NCI-H1092 treated with DMSO at 0.1 percent for 48 hours (cell line): ENCODE data around the gene OR51B2.
"Not testable (repeated sequence)": the region's sequence is repeated elsewhere in the genome, so short reads cannot be mapped to it uniquely, and the experiment has no call there.

Experiments used
- DNase-seq: peaks from one replicate; lab custom pipeline; 2025; lab: John Stamatoyannopoulos, UW

Gene OR51B2

GRCh38 chr11:5313326-5314023 lies 10.6 kb downstream of the OR51B2 start:
- DNase-seq: not testable (repeated sequence)

DNA sequence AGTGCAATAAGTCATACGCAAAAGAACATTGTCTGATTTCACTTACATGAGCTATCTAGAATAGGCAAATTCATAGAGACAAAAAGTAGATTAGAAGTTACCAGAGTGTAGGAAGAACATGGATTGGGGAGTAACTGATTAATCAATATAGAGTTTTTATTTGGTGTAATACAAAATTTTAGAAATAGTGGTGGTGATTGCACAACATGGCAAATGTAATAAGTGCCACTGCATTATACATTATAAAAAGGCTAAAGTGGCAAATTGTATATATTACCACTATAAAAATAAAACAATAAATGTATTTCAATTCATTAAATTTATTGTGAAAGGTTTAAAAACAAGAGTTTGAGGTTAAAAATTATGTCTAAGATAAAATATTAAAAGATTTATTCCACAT lies 13.7 kb downstream of the OR51B2 start:
- no peak for DNase-seq

DNA sequence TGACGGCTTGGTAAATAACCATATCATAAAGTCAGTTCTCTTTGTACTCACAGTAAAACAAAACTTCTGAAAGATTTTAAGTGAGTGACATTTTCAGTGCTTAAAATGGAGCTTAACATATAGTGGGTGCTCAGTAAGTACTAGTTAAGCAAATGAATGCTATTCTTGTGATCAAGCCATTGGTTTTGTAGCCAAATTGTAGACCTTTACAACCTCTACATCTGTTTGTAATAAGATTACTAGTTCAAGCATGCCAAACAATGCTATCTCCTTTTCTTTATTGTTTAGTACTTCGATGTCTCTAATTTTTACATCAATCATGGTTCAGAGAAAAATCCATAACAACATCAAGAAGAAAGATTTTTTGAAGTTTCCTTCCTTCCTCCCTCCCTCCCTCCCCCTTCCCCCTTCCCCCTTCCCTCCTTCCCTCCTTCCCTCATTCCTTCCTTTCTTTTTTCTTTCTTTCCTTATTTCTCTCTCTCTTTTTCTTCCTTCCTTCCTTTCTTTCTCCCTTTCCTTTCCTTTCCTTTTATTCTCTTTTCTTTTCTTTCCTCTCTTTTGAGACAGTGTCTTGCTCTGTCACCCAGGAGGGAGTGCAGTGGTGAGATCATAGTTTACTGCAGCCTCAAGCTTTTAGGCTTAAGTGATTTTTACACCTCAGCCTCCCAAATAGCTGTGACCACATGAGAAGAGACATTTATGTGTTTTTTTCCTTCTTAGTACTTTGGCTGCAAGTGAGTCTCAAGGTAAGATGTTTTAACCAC lies 16.7 kb downstream of the OR51B2 start:
- no peak for DNase-seq

DNA sequence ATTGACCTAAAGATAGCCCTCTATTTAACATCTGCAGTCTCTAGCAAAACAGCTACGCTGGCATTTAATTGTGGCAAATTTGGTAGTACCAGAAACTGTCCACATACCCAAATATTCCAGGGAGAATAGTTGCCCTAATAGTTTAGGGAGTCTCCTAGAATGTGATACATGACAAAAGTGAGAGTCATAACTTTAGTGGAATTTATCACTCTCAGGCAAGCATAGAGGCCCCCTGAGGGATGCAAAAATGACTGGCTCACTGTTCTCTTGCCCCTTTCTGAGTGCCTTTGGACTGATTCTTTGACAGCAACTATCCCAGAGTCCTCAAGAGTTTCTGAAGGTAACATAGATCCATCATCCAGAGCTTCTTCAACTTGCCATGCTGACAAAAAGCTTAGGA lies 20.1 kb downstream of the OR51B2 start:
- no peak for DNase-seq

DNA sequence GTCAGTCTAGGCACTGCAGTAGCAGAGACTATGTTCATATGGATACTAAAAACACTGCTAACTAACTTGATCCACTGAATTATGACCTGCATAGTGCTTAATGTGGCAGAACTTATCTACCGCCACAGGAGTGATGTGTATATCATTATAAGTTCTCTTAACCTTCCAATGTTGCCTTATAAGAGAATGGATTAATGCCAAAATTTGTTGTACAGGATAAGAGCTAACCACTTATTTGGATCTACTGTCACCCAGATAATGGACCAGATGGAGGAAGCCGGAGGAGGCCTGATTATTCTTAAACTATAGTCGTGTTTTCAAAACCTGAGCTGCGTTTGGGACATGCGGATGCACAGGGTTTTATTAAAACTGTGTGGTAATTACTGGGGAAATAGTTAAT lies 20.5 kb downstream of the OR51B2 start:
- no peak for DNase-seq

DNA sequence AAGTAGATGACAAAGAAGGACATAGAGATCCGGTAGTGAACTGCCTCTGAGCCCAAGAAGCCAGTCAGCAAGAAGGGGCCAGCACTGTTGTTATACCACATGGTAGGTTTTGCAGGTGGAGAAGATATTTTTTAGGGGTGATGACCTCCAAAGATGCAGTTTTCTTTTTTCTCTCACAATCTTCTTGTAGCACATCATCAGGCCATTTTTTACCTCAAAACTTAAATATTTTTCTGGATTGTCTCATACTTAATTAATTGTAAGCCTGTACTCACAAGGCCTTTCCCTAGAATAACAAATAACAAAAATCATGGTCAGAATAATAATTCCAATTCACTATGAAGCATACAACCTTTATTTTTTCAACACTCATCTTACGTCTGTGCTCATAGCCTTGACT lies 22.3 kb downstream of the OR51B2 start, which contains the start of gene OR51B4:
Gene OR51B4, minus strand, starts transcription at position 101 of the 400 bp plus-strand sequence. Its CDS starts 0 bp downstream, at position 101.
- no peak for DNase-seq

DNA sequence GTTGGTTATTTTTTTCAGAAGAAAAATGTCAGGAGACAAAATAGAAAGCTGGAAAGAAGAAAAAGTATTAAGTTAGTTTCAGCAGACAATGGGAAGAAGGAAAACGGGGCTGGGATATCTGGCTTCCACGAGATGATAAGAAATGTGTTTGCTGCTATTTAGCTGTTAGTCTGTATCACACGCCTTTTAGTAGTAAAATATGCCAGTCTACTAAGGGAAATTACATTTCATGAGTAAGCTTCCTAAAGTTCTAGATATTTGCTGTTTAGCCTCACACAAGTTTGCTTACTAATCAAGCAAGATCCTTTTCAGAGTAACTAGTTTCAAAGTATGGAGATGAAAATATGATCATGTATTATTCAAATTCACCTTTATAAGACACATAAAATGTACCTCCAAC lies 23.8 kb downstream of the OR51B2 start:
- DNase-seq: no peak

GRCh38 chr11:5298451-5298850 lies 25.6 kb downstream of the OR51B2 start:
- no peak for DNase-seq

- DNase-seq: no peak
Measured at GRCh38 chr11:5297721-5298323, 26.3 kb downstream of the OR51B2 start.

DNA sequence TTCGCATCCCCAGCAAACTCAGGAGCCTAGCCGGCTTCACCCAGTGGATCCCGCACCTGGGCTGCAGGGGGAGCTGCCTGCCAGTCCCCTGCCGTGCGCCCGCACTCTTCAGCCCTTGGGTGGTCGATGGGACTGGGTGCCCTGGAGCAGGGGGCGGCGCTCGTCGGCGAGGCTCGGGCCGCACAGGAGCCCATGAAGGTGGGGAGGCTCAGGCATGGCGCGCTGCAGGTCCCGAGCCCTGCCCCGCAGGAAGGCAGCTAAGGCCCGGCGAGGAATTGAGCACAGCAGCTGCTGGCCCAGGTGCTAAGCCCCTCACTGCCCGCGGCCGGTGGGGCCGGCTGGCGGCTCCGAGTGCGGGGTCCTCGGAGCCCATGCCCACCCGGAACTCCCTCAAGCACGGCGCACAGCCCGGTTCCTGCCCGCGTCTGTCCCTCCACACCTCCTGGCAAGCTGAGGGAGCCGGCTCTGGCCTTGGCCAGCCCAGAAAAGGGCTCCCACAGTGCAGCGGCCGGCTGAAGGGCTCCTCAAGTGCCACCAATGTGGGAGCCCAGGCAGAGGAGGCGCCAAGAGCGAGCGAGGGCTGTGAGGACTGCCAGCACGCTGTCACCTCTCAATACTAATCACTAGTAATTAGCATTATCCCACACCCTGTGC lies 29.6 kb downstream of the OR51B2 start:
- not testable (repeated sequence) for DNase-seq

DNA sequence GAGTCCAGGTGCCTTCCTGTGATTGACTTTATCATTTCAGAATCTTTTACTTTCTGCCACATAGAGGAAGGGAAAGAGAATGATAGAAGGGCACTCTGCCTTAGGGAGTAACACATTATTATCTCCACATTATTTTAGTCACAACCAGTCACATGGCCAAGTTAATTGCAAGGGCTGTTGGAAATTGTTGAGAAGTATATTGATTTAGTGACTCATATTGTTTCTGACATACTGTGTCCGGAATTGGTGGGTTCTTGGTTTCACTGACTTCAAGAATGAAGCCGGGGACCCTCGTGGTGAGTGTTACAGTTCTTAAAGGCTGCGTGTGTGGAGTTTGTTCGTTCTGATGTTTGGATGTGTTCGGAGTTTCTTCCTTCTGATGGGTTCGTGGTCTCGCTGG lies 31.1 kb downstream of the OR51B2 start:
- no peak for DNase-seq

DNA sequence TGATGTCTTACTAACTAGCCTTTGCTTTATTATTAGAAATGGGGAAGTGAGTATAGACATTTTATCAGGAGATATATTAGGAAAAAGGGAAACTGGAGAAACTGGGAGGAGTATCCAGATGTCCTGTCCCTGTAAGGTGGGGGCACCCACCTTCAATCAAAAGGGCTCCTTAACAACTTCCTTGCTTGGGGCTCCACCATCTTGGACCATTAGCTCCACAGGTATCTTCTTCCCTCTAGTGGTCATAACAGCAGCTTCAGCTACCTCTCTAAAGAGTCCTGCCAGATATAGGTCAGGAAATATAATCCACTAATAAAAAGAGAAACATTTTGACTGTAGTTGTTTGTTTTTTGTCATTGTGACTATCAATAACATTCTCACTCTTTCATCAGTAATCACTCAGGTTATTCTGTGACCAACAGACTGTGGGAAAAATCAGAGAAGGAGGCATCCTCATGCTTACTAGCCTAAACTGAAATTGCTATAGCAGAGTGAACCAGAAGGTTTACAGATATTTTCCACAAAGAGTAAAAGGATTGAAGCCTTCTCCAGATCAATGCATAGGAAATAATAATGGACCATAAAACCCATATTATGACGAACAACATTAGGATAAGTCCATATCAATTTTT lies 32.8 kb downstream of the OR51B2 start:
- no peak for DNase-seq

- no peak for DNase-seq
Measured at GRCh38 chr11:5290106-5290505, 34.0 kb downstream of the OR51B2 start.

GRCh38 chr11:5289696-5290095 lies 34.4 kb downstream of the OR51B2 start:
- DNase-seq: no peak

GRCh38 chr11:5288906-5289550 lies 35.1 kb downstream of the OR51B2 start:
- DNase-seq: no peak

GRCh38 chr11:5288108-5288905 lies 35.8 kb downstream of the OR51B2 start:
- DNase-seq: no peak

GRCh38 chr11:5286901-5287300 lies 37.2 kb downstream of the OR51B2 start:
- no peak for DNase-seq

DNA sequence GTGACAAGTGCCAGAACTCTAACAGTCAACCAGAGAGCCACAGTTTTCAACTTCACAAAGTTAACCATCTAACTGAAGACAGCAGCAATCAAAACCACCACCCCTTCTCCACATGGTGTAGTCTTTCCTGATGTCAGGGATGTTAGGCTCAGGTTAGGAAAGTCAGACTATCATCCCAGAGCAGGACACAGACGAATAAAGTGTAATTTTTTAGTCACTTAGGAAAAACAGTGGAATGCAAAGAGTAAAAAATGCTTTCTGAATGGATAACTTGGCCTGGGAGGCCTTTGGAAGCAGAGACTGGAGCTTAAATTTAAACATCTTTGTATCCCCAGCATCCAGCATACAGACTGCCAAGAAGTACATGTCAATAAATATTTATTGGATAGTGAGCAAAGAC lies 37.7 kb downstream of the OR51B2 start:
- DNase-seq: no peak

- DNase-seq: no peak
Measured at GRCh38 chr11:5285703-5286340, 38.3 kb downstream of the OR51B2 start.

- DNase-seq: no peak
Measured at GRCh38 chr11:5284637-5285036, 39.5 kb downstream of the OR51B2 start.
